IMR-90 (cell line): ENCODE data around the gene CCNG1.

Source experiments
- BHLHE40 ChIP-seq: fragments of 150-350 bp; IDR thresholded peaks from 2 replicates; pipeline ENCODE4 v1.6.1; 2016; ENCODE audit warnings: mild to moderate bottlenecking, low read depth, low read length
- CEBPB ChIP-seq: IDR thresholded peaks from 2 replicates; pipeline ENCODE4 v1.6.1; 2012; ENCODE audit warnings: low read depth, low read length, improper control_type of control experiment
- CHD1 ChIP-seq: IDR thresholded peaks from 2 replicates; pipeline ENCODE4 v1.6.1; 2012; ENCODE audit warnings: low read depth, low read length, improper control_type of control experiment
- CTCF ChIP-seq: conservative IDR thresholded peaks from 2 replicates; pipeline ENCODE4 v1.5.1; 2012; ENCODE audit warnings: mild to moderate bottlenecking, low read depth, low read length, improper control_type of control experiment
- ELK1 ChIP-seq: fragments of 150-350 bp; IDR thresholded peaks from 2 replicates; pipeline ENCODE4 v1.6.1; 2016; ENCODE audit warnings: low read depth, mild to moderate bottlenecking, low read length, moderate library complexity, borderline replicate concordance
- FOS ChIP-seq: fragments of 150-350 bp; IDR thresholded peaks from 2 replicates; pipeline ENCODE4 v1.6.1; 2016; ENCODE audit warnings: low read depth, low read length
- MAFK ChIP-seq: IDR thresholded peaks from 2 replicates; pipeline ENCODE4 v1.6.1; 2012; ENCODE audit warnings: low read depth, low read length, improper control_type of control experiment
- MAZ ChIP-seq: IDR thresholded peaks from 2 replicates; pipeline ENCODE4 v1.6.1; 2012; ENCODE audit warnings: low read depth, mild to moderate bottlenecking, low read length, improper control_type of control experiment, moderate library complexity, borderline replicate concordance
- MXI1 ChIP-seq: IDR thresholded peaks from 2 replicates; pipeline ENCODE4 v1.6.1; 2012; ENCODE audit warnings: low read depth, mild to moderate bottlenecking, low read length, moderate library complexity, borderline replicate concordance
- POLR2A ChIP-seq: IDR thresholded peaks from 2 replicates; pipeline ENCODE4 v1.6.1; 2012; ENCODE audit warnings: mild to moderate bottlenecking, low read depth, low read length
- RAD21 ChIP-seq: IDR thresholded peaks from 2 replicates; pipeline ENCODE4 v1.6.1; 2012; ENCODE audit warnings: low read length, improper control_type of control experiment
- RCOR1 ChIP-seq: IDR thresholded peaks from 2 replicates; pipeline ENCODE4 v1.6.1; 2012; ENCODE audit warnings: mild to moderate bottlenecking, low read length, improper control_type of control experiment; ENCODE audit not compliant: insufficient replicate concordance
- SMC3 ChIP-seq: fragments of 150-350 bp; IDR thresholded peaks from 2 replicates; pipeline ENCODE4 v1.6.1; 2016; ENCODE audit warnings: low read depth, mild to moderate bottlenecking, antibody characterized with exemption, low read length, moderate library complexity
- USF2 ChIP-seq: fragments of 150-350 bp; IDR thresholded peaks from 2 replicates; pipeline ENCODE4 v1.6.1; 2017; ENCODE audit warnings: mild to moderate bottlenecking, antibody characterized with exemption, low read length, low read depth

- no peak for TF ChIP-seq CTCF
- TF ChIP-seq CHD1: no peak
- no peak for TF ChIP-seq BHLHE40
- TF ChIP-seq CEBPB: no peak
- TF ChIP-seq FOS: no peak
- no peak for TF ChIP-seq MAZ
- no peak for TF ChIP-seq MXI1
- no peak for TF ChIP-seq POLR2A
- no peak for TF ChIP-seq SMC3
- TF ChIP-seq MAFK: no peak
- no peak for TF ChIP-seq RCOR1
- no peak for TF ChIP-seq USF2
- no peak for TF ChIP-seq RAD21
- TF ChIP-seq ELK1: no peak
Observed at GRCh38 chr5:163478126-163478981, 41.0 kb downstream of the CCNG1 start.
